Stimulated activated CD4-positive, alpha-beta T cell treated with anti-CD3 and anti-CD28 coated beads, TNF-alpha, amount 100 ng/mL, for 48 hours (primary cell): Measurements from ENCODE around the gene DUSP16.
"Not testable (repeated sequence)": the region's sequence is repeated elsewhere in the genome, so short reads cannot be mapped to it uniquely, and the experiment has no call there.

Experiments
- DNase-seq, 3 donors: peaks; one replicate each; pipeline ENCODE4 v3.0.0-alpha.2; 2020; ENCODE audit warnings: low read depth in 3 of 3

Gene DUSP16

GRCh38 chr12:12521888-12522287 is 40.8 kb downstream of the DUSP16 start:
- no peak for DNase-seq

GRCh38 chr12:12521044-12521485 is 41.6 kb downstream of the DUSP16 start:
- no peak for DNase-seq

DNA sequence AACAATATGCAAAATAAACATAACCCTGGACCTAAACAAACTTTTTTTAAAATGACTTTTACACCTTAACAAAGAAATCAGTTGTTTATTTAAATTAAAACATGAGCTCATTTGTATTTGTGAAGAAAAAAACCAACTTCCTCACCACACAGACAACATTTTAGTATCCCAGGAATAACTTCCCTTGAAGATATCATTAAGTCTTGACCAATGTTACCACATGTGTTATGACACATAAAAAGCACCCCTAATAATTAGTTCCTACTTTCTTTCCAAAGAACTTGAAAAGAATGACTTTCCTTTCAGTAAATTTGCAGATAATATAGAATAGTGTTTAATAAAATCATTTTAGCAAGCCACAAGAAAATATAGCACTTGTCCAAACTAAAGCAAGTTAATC is 42.4 kb downstream of the DUSP16 start:
- no peak for DNase-seq

GRCh38 chr12:12519354-12519998 is 43.2 kb downstream of the DUSP16 start:
- DNase-seq, result no peak

DNA sequence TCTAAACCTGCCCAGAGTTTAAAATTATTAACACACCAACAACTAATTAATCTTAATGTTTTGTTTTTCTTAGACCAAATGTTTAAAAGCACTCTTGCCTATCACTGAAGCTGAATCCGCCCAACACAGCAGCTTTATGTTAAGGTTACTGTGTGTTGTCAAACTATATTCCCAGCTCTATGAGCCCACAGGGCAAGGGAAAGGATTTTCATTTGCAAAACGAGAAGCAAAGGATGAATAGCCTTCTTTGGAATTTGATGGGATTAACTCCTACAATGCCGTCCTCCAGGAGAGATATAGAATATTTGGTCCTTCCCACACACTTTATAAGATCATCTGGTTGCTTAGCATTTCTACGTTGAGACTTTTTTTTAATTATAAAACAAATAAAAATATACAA is 43.7 kb downstream of the DUSP16 start:
- DNase-seq, result no peak

GRCh38 chr12:12518464-12518845 is 44.2 kb downstream of the DUSP16 start:
- no peak for DNase-seq

DNA sequence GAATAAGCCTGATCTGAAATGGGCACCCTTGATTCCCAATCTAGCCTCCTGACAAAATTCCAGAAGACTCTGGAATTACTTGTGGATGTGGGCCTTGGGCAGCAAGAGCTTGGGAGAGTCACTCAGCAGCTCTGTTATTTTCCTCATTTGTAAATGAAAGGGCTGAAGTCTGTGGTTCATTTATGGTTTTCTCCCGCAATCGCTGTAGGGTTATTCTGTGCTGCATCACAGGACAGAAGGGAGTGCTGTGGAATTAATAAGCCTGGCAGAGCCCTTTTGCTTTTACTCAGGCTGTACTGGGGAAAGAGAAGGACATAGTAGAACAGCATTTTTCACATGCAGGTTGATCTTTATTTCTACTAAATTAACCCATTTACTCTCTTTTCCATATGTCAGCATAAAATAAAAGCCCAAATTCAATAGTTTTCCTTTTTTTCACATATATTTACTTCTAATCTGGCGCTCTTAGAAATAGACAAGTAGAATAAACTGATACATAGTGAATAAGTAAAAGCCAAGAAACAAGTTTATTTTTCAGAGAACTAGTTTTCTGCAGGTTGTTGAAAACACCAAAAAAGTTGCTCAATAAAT is 49.2 kb downstream of the DUSP16 start:
- DNase-seq, result no peak

DNA sequence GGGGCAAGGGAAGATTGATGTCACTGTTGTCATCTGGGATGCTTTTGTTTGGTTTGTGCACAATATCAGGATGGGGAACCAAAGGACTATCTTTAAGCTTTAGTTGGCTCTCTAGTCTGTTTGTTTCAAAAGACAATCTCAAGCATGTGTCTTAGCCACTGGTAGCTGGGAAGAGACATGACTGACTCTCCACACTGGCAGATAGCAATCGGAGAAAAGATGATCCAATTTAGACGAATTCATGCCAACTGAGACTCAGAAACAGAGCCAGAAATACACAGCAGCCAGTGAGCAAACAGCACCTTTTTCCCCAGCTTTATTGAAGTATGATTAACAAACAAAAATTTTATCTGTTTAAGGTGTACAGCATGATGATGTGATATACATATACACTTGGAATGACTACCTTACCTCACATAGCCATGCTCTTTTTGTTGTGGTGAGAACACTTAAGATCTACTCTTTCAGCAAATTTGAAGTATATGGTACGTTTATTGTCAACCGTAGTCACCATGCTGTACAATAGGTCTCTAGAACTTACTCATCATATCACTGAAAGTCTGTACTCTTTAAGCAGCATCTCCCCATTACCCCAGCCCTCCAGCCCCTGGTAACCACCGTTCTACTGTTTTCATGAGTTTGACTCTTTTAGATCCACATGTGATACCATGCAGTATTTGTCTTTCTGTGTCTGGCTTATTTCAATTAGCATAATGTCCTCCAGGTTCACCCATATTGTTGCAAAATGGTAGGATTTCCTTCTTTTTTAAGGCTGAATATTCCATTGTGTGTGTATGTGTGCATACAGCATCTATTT is 50.6 kb downstream of the DUSP16 start:
- peak in 1 of 3 donors; percentile 57 for DNase-seq

DNA sequence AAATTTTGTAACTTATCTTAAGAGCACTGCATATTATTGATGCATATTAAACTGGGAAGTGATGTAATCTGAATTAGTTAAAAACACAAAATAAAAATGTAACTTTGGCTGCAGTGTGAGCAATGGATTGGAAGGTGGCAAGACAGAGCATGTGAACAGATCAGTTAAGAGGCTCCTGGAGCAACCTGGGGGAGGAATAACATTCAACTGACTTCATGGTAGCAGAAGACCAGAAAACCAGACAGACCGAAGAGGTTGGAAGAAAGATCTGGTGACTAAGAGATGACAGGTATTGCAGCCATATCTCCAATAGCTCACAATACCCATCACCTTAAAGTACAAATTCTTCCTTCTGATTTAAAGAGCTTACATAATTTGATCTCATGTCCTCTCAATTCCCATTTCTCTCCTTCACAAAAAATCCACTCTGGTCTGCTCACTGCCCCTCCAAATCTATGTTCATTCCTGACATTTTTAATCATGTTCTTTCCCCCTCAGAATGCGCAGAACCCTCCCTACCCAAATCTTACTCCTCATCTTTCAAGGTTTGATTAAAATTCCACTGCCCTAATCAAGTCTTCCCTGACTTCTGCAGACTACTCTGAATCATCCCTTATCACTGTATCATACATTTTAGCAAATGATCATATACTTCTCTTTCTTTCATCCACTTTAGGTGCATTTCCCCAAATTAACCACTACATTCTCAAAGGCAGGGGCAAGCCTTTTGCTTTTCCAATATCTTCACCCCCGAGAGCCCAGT is 51.5 kb downstream of the DUSP16 start:
- DNase-seq, result no peak

- no peak for DNase-seq
Measured at GRCh38 chr12:12510551-12510950, 52.1 kb downstream of the DUSP16 start.

GRCh38 chr12:12510141-12510540 is 52.5 kb downstream of the DUSP16 start:
- no peak for DNase-seq

DNA sequence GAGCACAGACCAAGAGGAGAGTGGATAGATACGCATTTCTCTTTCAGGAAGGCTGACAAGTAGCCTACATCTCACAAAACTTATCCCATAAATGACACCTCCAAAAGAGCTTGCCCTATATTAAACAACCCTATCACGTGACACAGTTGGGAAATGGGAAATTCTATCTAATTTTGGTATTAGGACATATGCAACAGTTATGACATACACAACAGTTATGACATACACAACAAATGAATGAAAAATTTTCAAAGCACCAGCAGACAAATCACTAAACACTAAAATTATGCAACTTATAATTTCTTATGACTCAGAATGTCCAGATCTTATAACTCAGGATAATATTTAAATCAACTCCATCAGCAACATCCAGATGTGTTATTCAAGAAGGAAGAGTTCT is 54.1 kb downstream of the DUSP16 start:
- DNase-seq, result no peak

GRCh38 chr12:12507121-12507520 is 55.5 kb downstream of the DUSP16 start:
- DNase-seq, result no peak

DNA sequence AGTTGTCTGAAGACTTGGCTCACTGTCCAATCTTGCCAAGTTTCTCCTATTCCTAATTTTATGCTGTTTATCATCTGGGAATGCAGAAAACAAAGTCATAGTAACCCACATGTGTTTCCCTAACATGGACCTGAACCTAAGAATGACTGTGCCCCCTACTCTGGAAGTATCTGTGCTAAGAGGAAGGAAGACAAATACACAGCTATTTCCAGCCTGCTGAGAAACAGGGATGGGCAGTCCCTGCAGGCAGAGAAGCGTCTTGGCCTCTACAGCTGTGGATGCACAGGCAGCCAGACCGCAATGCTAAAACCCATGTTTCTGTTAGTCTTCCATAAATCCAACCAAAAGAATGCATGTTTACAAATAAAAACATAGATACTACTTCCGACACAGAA is 56.2 kb downstream of the DUSP16 start:
- no peak for DNase-seq

GRCh38 chr12:12505544-12506495 is 56.8 kb downstream of the DUSP16 start:
- DNase-seq, result no peak

DNA sequence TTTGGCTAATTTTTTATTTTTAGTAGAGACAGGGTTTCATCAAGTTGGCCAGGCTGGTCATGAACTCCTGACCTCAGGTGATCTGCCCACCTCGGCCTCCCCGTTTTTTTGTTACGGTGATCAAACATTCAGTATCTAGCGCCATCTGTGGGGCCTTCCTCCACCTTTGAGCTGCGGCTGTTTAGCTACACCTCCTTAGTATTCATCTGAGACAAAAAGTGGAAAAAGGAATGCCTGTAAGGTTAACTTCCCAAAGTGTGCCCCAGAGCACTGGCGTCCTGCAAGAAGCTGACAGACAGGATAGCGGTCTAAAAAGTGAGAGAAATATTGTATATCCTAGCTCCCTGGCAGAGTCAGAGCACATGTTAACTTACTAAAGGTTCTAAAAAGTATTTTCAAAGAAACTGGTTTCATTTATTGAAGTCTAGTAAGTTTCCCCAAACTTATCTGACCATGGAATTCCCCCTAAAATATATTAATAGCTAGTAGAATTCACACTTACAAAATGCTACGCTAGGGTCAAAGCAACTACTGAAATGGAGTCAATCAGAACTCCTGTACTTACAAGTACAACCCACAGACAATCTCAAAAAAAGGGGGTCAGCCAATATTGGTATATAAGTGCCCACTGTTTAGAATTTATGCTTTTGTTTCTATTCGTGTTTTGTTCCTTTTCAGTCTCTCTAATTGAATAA is 59.1 kb downstream of the DUSP16 start:
- DNase-seq, result no peak

DNA sequence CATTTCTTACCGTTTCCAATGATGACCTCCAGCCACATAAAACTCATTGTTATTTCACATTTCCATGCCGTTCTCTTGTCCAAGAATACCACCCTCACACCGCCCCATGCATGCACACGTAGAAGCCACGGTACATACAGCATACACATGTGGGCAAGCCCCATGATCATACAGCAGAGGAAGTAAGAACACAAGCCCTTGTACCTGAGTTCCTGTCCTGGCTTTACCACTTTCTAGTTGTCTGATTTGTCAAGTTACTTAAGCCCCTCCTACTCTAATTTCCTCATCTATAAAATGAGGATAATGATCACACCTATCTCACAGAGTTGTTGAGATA is 59.9 kb downstream of the DUSP16 start:
- no peak for DNase-seq

GRCh38 chr12:12502130-12502814 is 60.4 kb downstream of the DUSP16 start:
- not testable (repeated sequence) for DNase-seq

DNA sequence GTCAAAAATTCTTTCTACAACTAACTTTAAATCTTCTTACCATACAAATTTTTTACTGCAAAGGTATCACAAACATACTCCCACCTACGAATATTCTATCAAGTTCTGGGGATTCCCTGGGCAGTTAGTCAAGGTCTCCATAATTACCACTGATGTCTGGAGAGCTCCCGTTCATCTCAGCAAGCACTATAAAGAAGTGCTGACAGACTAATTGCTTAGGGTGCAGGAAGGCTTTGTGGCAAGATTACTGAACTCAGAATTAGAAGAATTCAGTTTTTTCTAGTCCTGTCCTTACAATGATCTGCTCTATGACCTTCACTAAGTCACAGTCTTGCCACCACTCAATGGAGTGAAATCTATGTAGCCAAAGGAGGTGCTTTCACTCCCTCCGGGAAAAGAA is 61.5 kb downstream of the DUSP16 start:
- no peak for DNase-seq
